Measurements from ENCODE around the gene NDUFS6.

NDUFS6 gene

GRCh38 chr5:1765141-1765879 is 35.9 kb upstream of the NDUFS6 start:
- DNase-seq (ENCODE audit: low read depth in 3 of 3, low spot score in 1 of 3): no peak

GRCh38 chr5:1765880-1766235 is 35.3 kb upstream of the NDUFS6 start:
- no peak for DNase-seq (ENCODE audit: low read depth in 3 of 3, low spot score in 1 of 3)

- DNase-seq (ENCODE audit: low read depth in 3 of 3, low spot score in 1 of 3): no peak
Measured at GRCh38 chr5:1767524-1768282, 33.5 kb upstream of the NDUFS6 start.

- DNase-seq (ENCODE audit: low read depth in 3 of 3, low spot score in 1 of 3): no peak
Measured at GRCh38 chr5:1768283-1769000, 32.8 kb upstream of the NDUFS6 start.

- no peak for DNase-seq (ENCODE audit: low read depth in 3 of 3, low spot score in 1 of 3)
Measured at GRCh38 chr5:1769017-1769640, 32.1 kb upstream of the NDUFS6 start.

- no peak for DNase-seq (ENCODE audit: low read depth in 3 of 3, low spot score in 1 of 3)
Measured at GRCh38 chr5:1769752-1770442, 31.3 kb upstream of the NDUFS6 start.

GRCh38 chr5:1770443-1770802 is 30.8 kb upstream of the NDUFS6 start:
- no peak for DNase-seq (ENCODE audit: low read depth in 3 of 3, low spot score in 1 of 3)

- DNase-seq (ENCODE audit: low read depth in 3 of 3, low spot score in 1 of 3): no peak
Measured at GRCh38 chr5:1771149-1772065, 29.8 kb upstream of the NDUFS6 start.

- no peak for DNase-seq (ENCODE audit: low read depth in 3 of 3, low spot score in 1 of 3)
Measured at GRCh38 chr5:1772634-1773033, 28.6 kb upstream of the NDUFS6 start.

- no peak for DNase-seq (ENCODE audit: low read depth in 3 of 3, low spot score in 1 of 3)
Measured at GRCh38 chr5:1776831-1777230, 24.4 kb upstream of the NDUFS6 start.

GRCh38 chr5:1777281-1778137 is 23.7 kb upstream of the NDUFS6 start:
- DNase-seq (ENCODE audit: low read depth in 3 of 3, low spot score in 1 of 3): no peak

GRCh38 chr5:1778138-1779020 is 22.8 kb upstream of the NDUFS6 start:
- no peak for DNase-seq (ENCODE audit: low read depth in 3 of 3, low spot score in 1 of 3)

- no peak for DNase-seq (ENCODE audit: low read depth in 3 of 3, low spot score in 1 of 3)
Measured at GRCh38 chr5:1779021-1779680, 22.1 kb upstream of the NDUFS6 start.

- no peak for DNase-seq (ENCODE audit: low read depth in 3 of 3, low spot score in 1 of 3)
Measured at GRCh38 chr5:1779782-1780613, 21.2 kb upstream of the NDUFS6 start.

- no peak for DNase-seq (ENCODE audit: low read depth in 3 of 3, low spot score in 1 of 3)
Measured at GRCh38 chr5:1780614-1780930, 20.6 kb upstream of the NDUFS6 start.

- no peak for DNase-seq (ENCODE audit: low read depth in 3 of 3, low spot score in 1 of 3)
Measured at GRCh38 chr5:1781107-1781506, 20.1 kb upstream of the NDUFS6 start.
